ENCODE results near the gene FGB.

- no peak for TF ChIP-seq EZH2 (IDR thresholded peaks at IDR 0.05)
- no peak for TF ChIP-seq POLR2AphosphoS5 (IDR thresholded peaks at IDR 0.05; ENCODE audit: borderline replicate concordance, low read depth, low read length)
Measured at GRCh38 chr4:154569584-154569983, 6.8 kb downstream of the FGB start.
